ENCODE results near the gene LASP1NB.
A peak's percentile ranks its signal among the peaks of the same experiment; 100 is the strongest.
"Not testable (repeated sequence)": the region's sequence is repeated elsewhere in the genome, so short reads cannot be mapped to it uniquely, and the experiment has no call there.

LASP1NB gene

GRCh38 chr17:38959508-38959907 is 34.1 kb downstream of the LASP1NB start:
- no peak for DNase-seq (ENCODE audit: low read depth, low spot score)

DNA sequence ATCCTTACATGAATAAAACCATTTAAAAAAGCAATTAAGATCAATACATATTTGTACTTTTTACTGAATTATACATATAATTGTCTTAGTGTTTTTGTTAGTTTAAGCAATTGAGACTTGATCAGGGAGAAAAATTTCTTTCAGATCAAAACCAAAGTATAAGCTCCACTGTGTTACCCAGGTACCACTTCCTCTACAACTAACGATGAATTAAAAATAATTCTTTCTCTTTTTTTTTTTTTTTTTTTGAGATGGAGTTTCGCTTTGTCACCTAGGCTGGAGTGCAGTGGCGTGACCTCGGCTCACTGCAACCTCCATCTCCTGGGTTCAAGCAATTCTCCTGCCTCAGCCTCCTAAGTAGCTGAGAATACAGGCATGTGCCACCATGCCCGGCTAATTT is 35.0 kb downstream of the LASP1NB start:
- no peak for DNase-seq (ENCODE audit: low read depth, low spot score)

DNA sequence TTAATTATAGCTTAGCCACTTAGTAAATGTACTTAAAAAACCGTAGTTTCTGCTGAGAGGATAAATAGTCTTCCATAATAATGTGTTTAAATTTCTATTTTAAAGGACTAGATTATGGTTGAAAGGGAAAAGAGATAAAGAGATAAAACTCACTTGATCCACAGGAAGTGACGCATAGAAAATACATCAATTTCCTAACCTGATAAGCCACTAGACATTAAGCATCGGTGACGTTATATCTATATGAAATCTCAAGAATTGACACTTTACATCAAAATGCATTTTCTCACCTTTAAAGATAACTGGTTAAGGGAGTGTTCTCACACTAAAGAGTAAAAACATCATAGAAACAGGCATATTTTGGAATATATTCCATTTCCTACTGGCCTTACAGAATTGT is 36.0 kb downstream of the LASP1NB start:
- no peak for DNase-seq (ENCODE audit: low read depth, low spot score)

- DNase-seq (ENCODE audit: low read depth, low spot score), result peak; percentile 86
Observed at GRCh38 chr17:38967290-38967738, 41.9 kb downstream of the LASP1NB start, which contains the start of gene FBXO47. Gene FBXO47, minus strand, starts transcription at chr17:38967403. Its CDS starts 4,378 bp downstream, at chr17:38963025.

GRCh38 chr17:38969281-38969680 is 43.9 kb downstream of the LASP1NB start:
- no peak for DNase-seq (ENCODE audit: low read depth, low spot score)

DNA sequence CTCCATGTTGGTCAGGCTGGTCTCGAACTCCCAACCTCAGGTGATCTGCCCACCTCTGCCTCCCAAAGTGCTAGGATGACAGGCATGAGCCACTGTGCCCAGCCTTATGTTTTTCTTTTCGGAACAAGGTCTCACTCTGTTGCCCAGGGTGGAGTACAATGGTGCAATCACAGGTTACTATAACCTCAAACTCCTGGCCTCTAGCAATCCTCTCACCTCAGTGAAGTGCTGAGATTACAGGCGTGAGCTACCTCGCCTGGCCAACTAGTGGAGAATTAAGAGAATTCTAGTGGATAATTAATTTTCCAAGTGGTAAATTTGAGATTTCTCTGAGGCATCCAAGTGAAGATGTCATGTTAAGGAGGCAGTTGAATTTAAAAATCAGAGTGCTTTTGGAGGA is 44.7 kb downstream of the LASP1NB start:
- DNase-seq (ENCODE audit: low read depth, low spot score), result no peak

GRCh38 chr17:38970804-38971203 is 45.4 kb downstream of the LASP1NB start:
- no peak for DNase-seq (ENCODE audit: low read depth, low spot score)

- not testable (repeated sequence) for DNase-seq (ENCODE audit: low read depth, low spot score)
Observed at GRCh38 chr17:38976187-38976551, 50.8 kb downstream of the LASP1NB start.

DNA sequence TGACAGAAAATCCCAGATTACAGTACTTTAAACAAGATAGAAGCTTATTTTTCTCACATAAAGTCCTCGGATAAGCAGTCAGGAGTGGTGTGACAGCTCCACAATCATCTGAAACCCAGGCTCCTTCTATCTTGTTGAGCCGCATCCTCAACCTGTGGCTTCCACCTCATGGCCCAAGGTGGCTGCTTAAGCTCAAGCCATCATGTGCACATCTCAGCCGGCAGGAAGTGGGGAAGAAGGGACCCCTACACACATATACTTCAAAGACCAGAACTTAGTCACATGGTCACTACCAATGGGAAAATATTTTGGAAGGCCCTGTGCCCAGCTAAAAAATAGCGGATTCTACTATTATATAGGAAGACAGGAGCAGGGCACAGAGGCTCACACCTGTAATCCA is 52.8 kb downstream of the LASP1NB start:
- no peak for DNase-seq (ENCODE audit: low read depth, low spot score)

Data from astrocyte of the hippocampus (primary cell).